GM23338 (cell line): ENCODE results near the gene WBP4. TPM values are rescaled to one million over a fixed set of nuclear protein-coding genes. Genes with fewer than 3 reads are reported as not detected.

ENCODE experiments used
- ATAC-seq: fragments of 200-7000 bp; cut with Tn5 transposase; 3 replicates; pipeline ENCODE4 v1.9.1; 2020
- DNase-seq: peaks from one replicate; pipeline ENCODE4 v3.0.0-alpha.2; 2015; ENCODE audit warnings: low spot score
- H2AFZ ChIP-seq: fragments of 200-600 bp; sonication (generic); 2 replicates; pipeline ENCODE4 v1.8.0; 2016; ENCODE audit warnings: antibody characterized with exemption, mild to moderate bottlenecking, moderate library complexity
- H3F3A ChIP-seq: fragments of 200-600 bp; sonication (generic); replicated peaks from 2 replicates; pipeline ENCODE4 v1.8.0; 2017; ENCODE audit warnings: antibody characterized with exemption, mixed run types, low read depth
- H3K27ac ChIP-seq: fragments of 200-600 bp; sonication (generic); 2 replicates; pipeline ENCODE4 v1.6.1; 2016; ENCODE audit warnings: low read depth
- H3K27me3 ChIP-seq: fragments of 200-600 bp; sonication (generic); 2 replicates; pipeline ENCODE4 v1.8.0; 2016; ENCODE audit warnings: mild to moderate bottlenecking, mixed run types, moderate library complexity; ENCODE audit not compliant: insufficient read depth
- H3K36me3 ChIP-seq: fragments of 200-600 bp; sonication (generic); 2 replicates; pipeline ENCODE4 v1.8.0; 2016; ENCODE audit warnings: mild to moderate bottlenecking; ENCODE audit not compliant: insufficient read depth
- H3K4me1 ChIP-seq: fragments of 200-600 bp; sonication (generic); 2 replicates; pipeline ENCODE4 v1.8.0; 2016; ENCODE audit warnings: mild to moderate bottlenecking, moderate library complexity; ENCODE audit not compliant: insufficient read depth
- H3K4me2 ChIP-seq: fragments of 200-600 bp; sonication (generic); 2 replicates; pipeline ENCODE4 v1.7.1; 2017; ENCODE audit warnings: mixed run types
- H3K4me3 ChIP-seq: fragments of 200-600 bp; sonication (generic); 2 replicates; pipeline ENCODE4 v1.6.1; 2016; ENCODE audit warnings: mixed run types
- H3K79me2 ChIP-seq: fragments of 200-600 bp; sonication (generic); replicated peaks from 2 replicates; pipeline ENCODE4 v1.8.0; 2017; ENCODE audit warnings: mild to moderate bottlenecking; ENCODE audit not compliant: insufficient read depth
- H3K9me2 ChIP-seq: fragments of 200-600 bp; sonication (generic); 2 replicates; pipeline ENCODE4 v1.8.0; 2017; ENCODE audit not compliant: insufficient read depth
- H4K20me1 ChIP-seq: fragments of 200-600 bp; sonication (generic); replicated peaks from 2 replicates; pipeline ENCODE4 v1.8.0; 2017; ENCODE audit warnings: mild to moderate bottlenecking; ENCODE audit not compliant: insufficient read depth
- H3K27ac Mint-ChIP-seq: 2 replicates; pipeline ENCODE4 v1.8.0; 2020; ENCODE audit warnings: inconsistent platforms, mild to moderate bottlenecking, moderate library complexity, mixed read lengths
- H3K27me3 Mint-ChIP-seq: 3 replicates; pipeline ENCODE4 v1.8.0; 2022; ENCODE audit warnings: low read depth, mild to moderate bottlenecking, moderate library complexity, mixed read lengths, inconsistent platforms; ENCODE audit not compliant: insufficient read depth, poor library complexity
- H3K36me3 Mint-ChIP-seq: 3 replicates; pipeline ENCODE4 v1.8.0; 2021; ENCODE audit warnings: low read depth, mild to moderate bottlenecking, inconsistent platforms, moderate library complexity, mixed read lengths
- H3K4me1 Mint-ChIP-seq: 3 replicates; pipeline ENCODE4 v1.8.0; 2020; ENCODE audit warnings: mild to moderate bottlenecking, inconsistent platforms, mixed read lengths
- H3K4me3 Mint-ChIP-seq: 3 replicates; pipeline ENCODE4 v1.8.0; 2021; ENCODE audit warnings: moderate library complexity, mild to moderate bottlenecking, inconsistent platforms, mixed read lengths
- H3K9me3 Mint-ChIP-seq: 3 replicates; pipeline ENCODE4 v1.8.0; 2020; ENCODE audit warnings: moderate library complexity, mild to moderate bottlenecking, inconsistent platforms, mixed read lengths
- CREB1 ChIP-seq: fragments of 250-450 bp; sonication (Bioruptor Pico); IDR thresholded peaks from 2 replicates; pipeline ENCODE4 v1.5.0; 2020; ENCODE audit warnings: low read depth, mild to moderate bottlenecking, moderate library complexity
- EZH2 ChIP-seq: fragments of 200-600 bp; sonication (generic); IDR thresholded peaks from one replicate; pipeline ENCODE4 v1.8.0; 2017; ENCODE audit warnings: antibody characterized with exemption, mild to moderate bottlenecking, low read depth; ENCODE audit not compliant: unreplicated experiment
- EZH2phosphoT487 ChIP-seq: fragments of 200-600 bp; sonication (generic); IDR thresholded peaks from one replicate; pipeline ENCODE4 v1.8.1; 2018; ENCODE audit warnings: antibody characterized with exemption; ENCODE audit not compliant: unreplicated experiment
- NANOG ChIP-seq: IDR thresholded peaks from 2 replicates; pipeline ENCODE4 v1.6.1; 2016; ENCODE audit warnings: antibody characterized with exemption, borderline replicate concordance
- polyA plus RNA-seq: library from polyadenylated mRNA; unstranded; fragments of >200 nt; fragmentation: Nextera tagmentation; extraction: Ambion mirVana; gene quantifications from 2 replicates; pipeline ENCODE4 v1.2.1, GENCODE V29; 2016
- total RNA-seq: library from RNA; depleted of rRNA; stranded (reverse); fragments of >200 nt; shearing (Covaris generic); gene quantifications from 2 replicates; pipeline ENCODE4 v1.2.3, GENCODE V29; 2014
- TF ChIP-seq, protein P1 (sequence below): fragments of 250-450 bp; sonication (Bioruptor Pico); IDR thresholded peaks from 2 replicates; pipeline ENCODE4 v1.5.0; 2020; ENCODE audit warnings: mild to moderate bottlenecking, moderate library complexity

The WBP4 gene
- total and polyA plus RNA-seq, 2 experiments from 2014 or later = 7.6 to 33.8 TPM

DNA sequence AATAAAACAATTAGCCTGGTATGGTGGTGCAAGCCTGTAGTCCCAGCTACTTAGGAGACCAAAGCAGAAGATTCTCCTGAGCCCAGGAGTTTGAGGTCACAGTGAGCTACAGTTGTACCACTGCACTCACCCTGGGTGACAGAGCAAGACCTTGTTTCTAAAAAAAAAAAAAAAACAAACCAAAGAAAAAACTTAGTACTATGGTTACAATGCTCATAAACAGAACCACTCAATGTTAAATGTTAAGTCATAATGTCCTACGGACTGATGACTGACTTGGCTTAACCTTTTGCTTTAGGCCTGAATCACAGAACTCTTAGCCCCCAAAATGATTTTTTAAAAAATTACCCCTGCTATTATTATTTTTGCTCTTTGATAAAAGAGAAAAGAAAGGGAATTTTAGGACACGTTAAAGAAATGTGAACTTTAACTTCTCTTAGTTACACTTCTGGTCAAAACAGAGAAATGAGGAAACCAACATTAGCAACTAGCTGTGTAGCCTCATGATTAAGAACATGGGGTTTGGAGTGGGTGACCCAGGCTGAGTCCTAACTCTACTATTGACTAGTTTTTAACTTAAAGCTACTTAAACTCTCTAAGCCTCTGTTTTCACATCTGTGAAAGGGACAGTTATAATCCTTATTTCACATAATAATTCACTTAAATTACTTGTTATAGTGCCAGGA lies 28.5 kb upstream of the WBP4 start:
- Histone ChIP-seq H3K36me3 (no peaks in the 10 kb centered on the region), H3K27me3 (no peaks in the 10 kb centered on the region), H3K27ac (no peak overlapping the region), H3K4me2 (no peak overlapping the region), H3F3A (no peaks in the 10 kb centered on the region), H3K79me2 (0 out of 2 replicates have a peak, but pooled peaks cover 7% of the 10 kb centered on the region), H4K20me1 (no peaks in the 10 kb centered on the region), H3K4me3 (no peak overlapping the region), H3K4me1 (no peaks in the 10 kb centered on the region), H3K9me2 (no peaks in the 10 kb centered on the region), H2AFZ (no peak overlapping the region)
- ATAC-seq (no peak), DNase-seq (no peak)
- peaks cover 9% of the 10 kb centered on the region for H3K4me1 Mint-ChIP-seq
- no peak overlapping the region for H3K4me3 Mint-ChIP-seq
- H3K27ac Mint-ChIP-seq = no peak overlapping the region
- no peaks in the 10 kb centered on the region for H3K9me3 Mint-ChIP-seq
- no peaks in the 10 kb centered on the region for H3K36me3 Mint-ChIP-seq
- TF ChIP-seq, protein P1, sequence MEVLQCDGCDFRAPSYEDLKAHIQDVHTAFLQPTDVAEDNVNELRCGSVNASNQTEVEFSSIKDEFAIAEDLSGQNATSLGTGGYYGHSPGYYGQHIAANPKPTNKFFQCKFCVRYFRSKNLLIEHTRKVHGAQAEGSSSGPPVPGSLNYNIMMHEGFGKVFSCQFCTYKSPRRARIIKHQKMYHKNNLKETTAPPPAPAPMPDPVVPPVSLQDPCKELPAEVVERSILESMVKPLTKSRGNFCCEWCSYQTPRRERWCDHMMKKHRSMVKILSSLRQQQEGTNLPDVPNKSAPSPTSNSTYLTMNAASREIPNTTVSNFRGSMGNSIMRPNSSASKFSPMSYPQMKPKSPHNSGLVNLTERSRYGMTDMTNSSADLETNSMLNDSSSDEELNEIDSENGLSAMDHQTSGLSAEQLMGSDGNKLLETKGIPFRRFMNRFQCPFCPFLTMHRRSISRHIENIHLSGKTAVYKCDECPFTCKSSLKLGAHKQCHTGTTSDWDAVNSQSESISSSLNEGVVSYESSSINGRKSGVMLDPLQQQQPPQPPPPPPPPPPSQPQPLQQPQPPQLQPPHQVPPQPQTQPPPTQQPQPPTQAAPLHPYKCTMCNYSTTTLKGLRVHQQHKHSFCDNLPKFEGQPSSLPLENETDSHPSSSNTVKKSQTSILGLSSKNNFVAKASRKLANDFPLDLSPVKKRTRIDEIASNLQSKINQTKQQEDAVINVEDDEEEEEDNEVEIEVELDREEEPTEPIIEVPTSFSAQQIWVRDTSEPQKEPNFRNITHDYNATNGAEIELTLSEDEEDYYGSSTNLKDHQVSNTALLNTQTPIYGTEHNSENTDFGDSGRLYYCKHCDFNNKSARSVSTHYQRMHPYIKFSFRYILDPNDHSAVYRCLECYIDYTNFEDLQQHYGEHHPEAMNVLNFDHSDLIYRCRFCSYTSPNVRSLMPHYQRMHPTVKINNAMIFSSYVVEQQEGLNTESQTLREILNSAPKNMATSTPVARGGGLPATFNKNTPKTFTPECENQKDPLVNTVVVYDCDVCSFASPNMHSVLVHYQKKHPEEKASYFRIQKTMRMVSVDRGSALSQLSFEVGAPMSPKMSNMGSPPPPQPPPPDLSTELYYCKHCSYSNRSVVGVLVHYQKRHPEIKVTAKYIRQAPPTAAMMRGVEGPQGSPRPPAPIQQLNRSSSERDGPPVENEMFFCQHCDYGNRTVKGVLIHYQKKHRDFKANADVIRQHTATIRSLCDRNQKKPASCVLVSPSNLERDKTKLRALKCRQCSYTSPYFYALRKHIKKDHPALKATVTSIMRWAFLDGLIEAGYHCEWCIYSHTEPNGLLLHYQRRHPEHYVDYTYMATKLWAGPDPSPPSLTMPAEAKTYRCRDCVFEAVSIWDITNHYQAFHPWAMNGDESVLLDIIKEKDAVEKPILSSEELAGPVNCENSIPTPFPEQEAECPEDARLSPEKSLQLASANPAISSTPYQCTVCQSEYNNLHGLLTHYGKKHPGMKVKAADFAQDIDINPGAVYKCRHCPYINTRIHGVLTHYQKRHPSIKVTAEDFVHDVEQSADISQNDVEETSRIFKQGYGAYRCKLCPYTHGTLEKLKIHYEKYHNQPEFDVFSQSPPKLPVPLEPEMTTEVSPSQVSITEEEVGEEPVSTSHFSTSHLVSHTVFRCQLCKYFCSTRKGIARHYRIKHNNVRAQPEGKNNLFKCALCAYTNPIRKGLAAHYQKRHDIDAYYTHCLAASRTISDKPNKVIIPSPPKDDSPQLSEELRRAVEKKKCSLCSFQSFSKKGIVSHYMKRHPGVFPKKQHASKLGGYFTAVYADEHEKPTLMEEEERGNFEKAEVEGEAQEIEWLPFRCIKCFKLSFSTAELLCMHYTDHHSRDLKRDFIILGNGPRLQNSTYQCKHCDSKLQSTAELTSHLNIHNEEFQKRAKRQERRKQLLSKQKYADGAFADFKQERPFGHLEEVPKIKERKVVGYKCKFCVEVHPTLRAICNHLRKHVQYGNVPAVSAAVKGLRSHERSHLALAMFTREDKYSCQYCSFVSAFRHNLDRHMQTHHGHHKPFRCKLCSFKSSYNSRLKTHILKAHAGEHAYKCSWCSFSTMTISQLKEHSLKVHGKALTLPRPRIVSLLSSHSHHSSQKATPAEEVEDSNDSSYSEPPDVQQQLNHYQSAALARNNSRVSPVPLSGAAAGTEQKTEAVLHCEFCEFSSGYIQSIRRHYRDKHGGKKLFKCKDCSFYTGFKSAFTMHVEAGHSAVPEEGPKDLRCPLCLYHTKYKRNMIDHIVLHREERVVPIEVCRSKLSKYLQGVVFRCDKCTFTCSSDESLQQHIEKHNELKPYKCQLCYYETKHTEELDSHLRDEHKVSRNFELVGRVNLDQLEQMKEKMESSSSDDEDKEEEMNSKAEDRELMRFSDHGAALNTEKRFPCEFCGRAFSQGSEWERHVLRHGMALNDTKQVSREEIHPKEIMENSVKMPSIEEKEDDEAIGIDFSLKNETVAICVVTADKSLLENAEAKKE (CRISPR knock-in tag) = no peak
- no peak for TF ChIP-seq CREB1 (CRISPR knock-in tag)
- no peak for TF ChIP-seq NANOG
- no peak for TF ChIP-seq EZH2phosphoT487
- no peak for TF ChIP-seq EZH2
- no peaks in the 10 kb centered on the region for H3K27me3 Mint-ChIP-seq

DNA sequence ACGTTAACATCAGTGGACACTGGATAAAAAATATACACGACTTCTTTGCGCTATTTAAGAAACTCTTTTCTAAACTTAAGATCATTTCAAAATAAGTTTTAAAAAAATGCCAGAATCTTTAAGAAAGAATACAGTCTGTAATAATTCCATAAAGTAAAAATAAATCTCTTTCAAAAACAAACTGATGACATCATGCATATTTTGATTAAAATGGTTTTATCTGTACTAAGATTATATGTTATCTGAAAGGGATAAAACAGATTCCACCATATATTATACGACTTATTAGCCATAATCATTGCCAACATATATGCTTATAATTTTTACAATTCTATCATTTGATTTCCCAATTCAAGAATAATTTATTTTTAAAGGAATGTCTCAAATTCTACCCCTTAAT lies 26.9 kb upstream of the WBP4 start:
- Histone ChIP-seq H3K36me3 (no peaks in the 10 kb centered on the region), H3K4me3 (no peak overlapping the region), H3K79me2 (0 out of 2 replicates have a peak, but pooled peaks cover 7% of the 10 kb centered on the region), H3K27me3 (no peaks in the 10 kb centered on the region), H4K20me1 (no peaks in the 10 kb centered on the region), H3K4me2 (no peak overlapping the region), H3K9me2 (no peaks in the 10 kb centered on the region), H3K27ac (no peak overlapping the region), H3F3A (no peaks in the 10 kb centered on the region), H3K4me1 (no peaks in the 10 kb centered on the region), H2AFZ (no peak overlapping the region)
- Mint-ChIP-seq H3K36me3 (no peaks in the 10 kb centered on the region), H3K27me3 (no peaks in the 10 kb centered on the region), H3K9me3 (no peaks in the 10 kb centered on the region), H3K4me1 (peaks cover 9% of the 10 kb centered on the region), H3K27ac (no peak overlapping the region), H3K4me3 (no peak overlapping the region)
- ATAC-seq = no peak
- TF ChIP-seq NANOG = no peak
- no peak for DNase-seq
